Transverse colon (tissue), 4 donors: Measurements from ENCODE around the gene RHOJ. TPM values are rescaled to one million over a fixed set of nuclear protein-coding genes. Genes with fewer than 3 reads are reported as not detected.
"Not testable (repeated sequence)": the region's sequence is repeated elsewhere in the genome, so short reads cannot be mapped to it uniquely, and the experiment has no call there.

ENCODE experiments used
- DNase-seq: peaks from one replicate; pipeline ENCODE4 v3.0.0-alpha.2; 2019
- H3K27ac ChIP-seq, 4 donors: fragments of 200-600 bp; sonication (generic); 2 replicates each; pipeline ENCODE4 v1.5.1; 2016 to 2018; ENCODE audit warnings: inconsistent platforms in 4 of 4
- H3K27me3 ChIP-seq: fragments of 200-600 bp; sonication (generic); 2 replicates; pipeline ENCODE4 v1.5.1; 2017; ENCODE audit warnings: inconsistent platforms
- H3K36me3 ChIP-seq, 4 donors: fragments of 200-600 bp; sonication (generic); 2 replicates each; pipeline ENCODE4 v1.5.1; 2017 to 2019; ENCODE audit warnings: inconsistent platforms in 4 of 4
- H3K4me1 ChIP-seq, 4 donors: fragments of 200-600 bp; sonication (generic); 2 replicates each; pipeline ENCODE4 v1.5.1; 2017 to 2020; ENCODE audit warnings: inconsistent platforms in 4 of 4
- H3K4me3 ChIP-seq, 4 donors: fragments of 200-600 bp; sonication (generic); 1 replicate in 1 of 4; 2 replicates in 3 of 4; pipeline versions ENCODE4 v1.5.1 to v1.6.1; 2017 to 2019; ENCODE audit warnings: inconsistent platforms in 4 of 4
- H3K9me3 ChIP-seq, 2 donors: fragments of 200-600 bp; sonication (generic); 2 replicates each; pipeline ENCODE4 v1.5.1; 2017 to 2019; ENCODE audit warnings: inconsistent platforms in 2 of 2
- EP300 ChIP-seq: sonication (generic); formaldehyde crosslinking; IDR thresholded peaks from one replicate; pipeline ENCODE4 v1.6.1; 2017; ENCODE audit warnings: antibody characterized with exemption, low read depth
- POLR2A ChIP-seq: fragments of 450-650 bp; IDR thresholded peaks from one replicate; pipeline ENCODE4 v1.6.1; 2016; ENCODE audit warnings: antibody characterized with exemption, mild to moderate bottlenecking, moderate library complexity
- POLR2AphosphoS5 ChIP-seq, 3 donors: sonication (generic); formaldehyde crosslinking; IDR thresholded peaks; one replicate each; pipeline ENCODE4 v1.6.1; 2016; ENCODE audit warnings: antibody characterized with exemption in 3 of 3
- WGBS, 2 donors: methylation state at CpG; one replicate each; pipeline ENCODE4 v1.1.5; 2018; ENCODE audit warnings: low coverage in 1 of 2; 5-methylcytosine and 5-hydroxymethylcytosine counted together
- in situ Hi-C, 4 donors: fragments of 200-750 bp; cut with MboI; loops; one replicate each; pipeline versions ENCODE4 v1.15.0 to v1.15.1; 2017; ENCODE audit warnings: low sequenced_read_pairs in 3 of 4, low pct_ligation_motif_present in 1 of 4, low pct_unique_long_range_greater_than_20kb in 1 of 4
- intact Hi-C: fragments of 100-400 bp; cut with DNase I; formaldehyde crosslinking; loops from one replicate; pipeline ENCODE4 v1.15.1; 2023; ENCODE audit warnings: low total_unique reads
- total RNA-seq, 4 donors: library from RNA; depleted of rRNA; stranded (reverse); fragments of >200 nt; gene quantifications; one replicate each; pipeline ENCODE4 v1.1.0, GENCODE V29; 2016
- TF ChIP-seq, protein P1 (sequence below), 5 experiments: fragments of 200-600 bp in 3 of 5; fragments of 450-650 bp in 2 of 5; sonication (generic) in 3 of 5; IDR thresholded peaks; 1 replicate in 2 of 5; 2 replicates in 3 of 5; pipeline ENCODE4 v1.5.1; 2016 to 2017; ENCODE audit warnings: antibody characterized with exemption in 5 of 5, inconsistent platforms in 3 of 5, mild to moderate bottlenecking in 2 of 5, moderate library complexity in 1 of 5

RHOJ gene
- total RNA-seq, 4 donors from 2014 or later = 2.9 to 23.7 (median 12.7) TPM

DNA sequence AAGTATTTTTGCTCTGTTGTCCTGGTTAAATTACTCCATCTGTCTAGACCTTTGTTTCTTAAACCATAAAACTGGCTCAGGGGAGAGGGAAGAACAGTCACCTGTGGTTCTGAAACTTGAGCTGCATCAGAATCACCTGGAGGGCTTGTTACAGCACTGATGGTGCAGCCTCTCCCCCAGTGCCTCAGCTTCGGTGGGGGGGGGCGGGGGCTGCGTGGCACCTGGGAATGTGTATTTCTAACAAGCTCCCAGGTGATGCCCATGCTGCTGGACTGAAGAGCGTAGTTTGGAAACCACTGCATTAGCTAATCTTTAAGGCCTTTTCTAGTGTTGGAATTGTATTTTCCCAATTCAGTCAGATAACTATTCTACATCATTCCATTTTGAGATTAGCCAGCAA, 71.8 kb downstream of the RHOJ start:
- H3K36me3 ChIP-seq = no peaks in the 10 kb centered on the region
- WGBS, 2 donors = 76% methylated on average over 4 of the region's 4 CpGs; no CpG with 5 or more reads in 1 of the 2 donors
- H3K9me3 ChIP-seq = no peaks in the 10 kb centered on the region
- H3K4me1 ChIP-seq = no peaks in the 10 kb centered on the region
- intact Hi-C loops = loop anchor here (2.0 kb wide), 1 partner anchor 101 kb away; no protein-coding TSS in a partner anchor
- H3K27me3 ChIP-seq = no peaks in the 10 kb centered on the region
- no peak for DNase-seq
- no peak overlapping the region for H3K27ac ChIP-seq
- TF ChIP-seq, protein P1, sequence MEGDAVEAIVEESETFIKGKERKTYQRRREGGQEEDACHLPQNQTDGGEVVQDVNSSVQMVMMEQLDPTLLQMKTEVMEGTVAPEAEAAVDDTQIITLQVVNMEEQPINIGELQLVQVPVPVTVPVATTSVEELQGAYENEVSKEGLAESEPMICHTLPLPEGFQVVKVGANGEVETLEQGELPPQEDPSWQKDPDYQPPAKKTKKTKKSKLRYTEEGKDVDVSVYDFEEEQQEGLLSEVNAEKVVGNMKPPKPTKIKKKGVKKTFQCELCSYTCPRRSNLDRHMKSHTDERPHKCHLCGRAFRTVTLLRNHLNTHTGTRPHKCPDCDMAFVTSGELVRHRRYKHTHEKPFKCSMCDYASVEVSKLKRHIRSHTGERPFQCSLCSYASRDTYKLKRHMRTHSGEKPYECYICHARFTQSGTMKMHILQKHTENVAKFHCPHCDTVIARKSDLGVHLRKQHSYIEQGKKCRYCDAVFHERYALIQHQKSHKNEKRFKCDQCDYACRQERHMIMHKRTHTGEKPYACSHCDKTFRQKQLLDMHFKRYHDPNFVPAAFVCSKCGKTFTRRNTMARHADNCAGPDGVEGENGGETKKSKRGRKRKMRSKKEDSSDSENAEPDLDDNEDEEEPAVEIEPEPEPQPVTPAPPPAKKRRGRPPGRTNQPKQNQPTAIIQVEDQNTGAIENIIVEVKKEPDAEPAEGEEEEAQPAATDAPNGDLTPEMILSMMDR (IDR thresholded peaks at IDR 0.05) = no peak
- TF ChIP-seq POLR2A (no peak), EP300 (no peak), POLR2AphosphoS5 (IDR thresholded peaks at IDR 0.05) (no peak)
- in situ Hi-C loops = loop anchor here in 3 of 4 donors (10.0 to 25.0 kb wide), 2 partner anchors 101 to 1114 kb away; no protein-coding TSS in a partner anchor
- H3K4me3 ChIP-seq = no peak overlapping the region

DNA sequence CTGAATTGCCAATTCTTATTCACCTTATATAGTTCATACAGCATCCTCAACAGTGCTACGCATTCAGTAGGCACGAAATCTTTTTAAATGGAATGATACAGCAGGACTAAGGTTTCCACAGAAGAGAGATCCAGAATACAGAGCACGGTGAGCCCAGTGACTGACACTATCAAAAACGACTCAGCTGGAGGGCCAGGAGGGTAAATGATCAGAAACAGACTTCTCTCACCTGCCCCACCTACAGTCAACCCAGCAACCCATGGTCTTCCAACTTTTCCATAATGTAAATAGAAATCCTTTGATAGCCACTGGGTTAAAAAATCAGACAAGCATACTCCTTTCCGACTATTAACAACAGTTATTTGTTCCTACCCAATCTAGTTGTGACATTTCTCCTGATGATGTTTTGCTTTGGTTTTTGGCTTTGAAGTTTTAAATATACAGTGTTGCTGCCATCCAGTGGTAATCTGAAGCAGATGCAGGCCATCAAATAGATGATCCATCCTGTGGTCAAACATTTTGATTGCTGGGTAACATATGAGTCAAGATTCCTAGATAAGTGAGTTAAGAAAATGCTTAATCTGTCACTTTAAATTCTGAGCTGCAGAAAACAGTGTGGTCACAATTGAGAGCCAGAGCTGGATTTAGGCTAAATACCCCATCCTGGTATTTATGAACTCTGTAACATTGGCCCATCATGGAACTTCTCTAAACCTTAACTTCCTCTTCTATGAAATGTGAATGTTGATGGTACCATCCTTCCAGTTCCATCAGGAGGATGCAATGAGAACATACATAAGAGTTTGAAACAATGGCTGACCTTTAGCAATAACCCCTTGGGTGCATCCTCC, 72.5 kb downstream of the RHOJ start:
- Histone ChIP-seq H3K9me3 (no peaks in the 10 kb centered on the region), H3K4me1 (no peaks in the 10 kb centered on the region), H3K4me3 (no peak overlapping the region), H3K27me3 (no peaks in the 10 kb centered on the region), H3K36me3 (no peaks in the 10 kb centered on the region), H3K27ac (no peak overlapping the region)
- no peak for TF ChIP-seq POLR2AphosphoS5 (IDR thresholded peaks at IDR 0.05)
- TF ChIP-seq, protein P1 (IDR thresholded peaks at IDR 0.05) = peak; percentile 67 to 79 (median 69)
- WGBS, 2 donors = 37 to 47% methylated on average over 5 of the region's 5 CpGs
- intact Hi-C loops = loop anchor here (2.0 kb wide), 1 partner anchor 102 kb away; no protein-coding TSS in a partner anchor
- in situ Hi-C loops = loop anchor here in 3 of 4 donors (10.0 to 25.0 kb wide), 2 partner anchors 102 to 1114 kb away; no protein-coding TSS in a partner anchor
- DNase-seq = no peak

DNA sequence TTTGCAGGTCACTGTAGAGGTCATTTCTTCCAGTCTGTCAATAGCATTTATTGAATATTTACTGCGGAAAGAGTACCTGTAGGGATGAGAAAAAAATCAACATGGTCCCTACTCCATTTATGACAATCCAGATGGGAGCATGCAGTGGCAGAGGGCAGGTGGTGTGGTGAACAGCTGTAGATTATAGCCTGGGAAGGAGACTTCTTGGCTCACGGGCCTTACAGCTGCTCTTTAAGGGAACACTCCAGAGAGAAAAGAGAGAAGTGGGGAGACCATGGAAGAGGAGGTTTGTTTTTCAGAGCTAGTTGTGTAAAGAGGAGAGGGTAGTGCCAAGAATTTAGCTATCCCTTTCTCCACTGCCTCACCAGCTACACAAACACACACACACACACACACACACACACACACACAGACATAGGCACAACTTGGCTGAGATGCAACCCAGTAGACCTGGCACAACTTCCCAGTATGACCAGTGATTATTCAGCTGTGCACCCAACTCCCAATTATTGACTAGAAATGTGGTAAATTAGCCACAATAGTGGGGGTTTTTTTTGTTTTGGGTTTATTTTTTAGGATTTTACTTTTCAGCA, 73.4 kb downstream of the RHOJ start:
- no peak overlapping the region for H3K4me3 ChIP-seq
- no peak for DNase-seq
- in situ Hi-C loops = loop anchor here in 3 of 4 donors (10.0 to 25.0 kb wide), 2 partner anchors 103 to 1115 kb away; no protein-coding TSS in a partner anchor
- intact Hi-C loops = loop anchor here (2.0 kb wide), 1 partner anchor 103 kb away; no protein-coding TSS in a partner anchor
- no peaks in the 10 kb centered on the region for H3K9me3 ChIP-seq
- no peaks in the 10 kb centered on the region for H3K27me3 ChIP-seq
- TF ChIP-seq EP300 = no peak
- TF ChIP-seq POLR2A = no peak
- TF ChIP-seq POLR2AphosphoS5 (IDR thresholded peaks at IDR 0.05) = no peak
- TF ChIP-seq, protein P1 (IDR thresholded peaks at IDR 0.05) = no peak
- no peak overlapping the region for H3K27ac ChIP-seq
- no peaks in the 10 kb centered on the region for H3K4me1 ChIP-seq
- WGBS, 2 donors = 17 to 42% methylated on average over 2 of the region's 2 CpGs
- H3K36me3 ChIP-seq = no peaks in the 10 kb centered on the region

DNA sequence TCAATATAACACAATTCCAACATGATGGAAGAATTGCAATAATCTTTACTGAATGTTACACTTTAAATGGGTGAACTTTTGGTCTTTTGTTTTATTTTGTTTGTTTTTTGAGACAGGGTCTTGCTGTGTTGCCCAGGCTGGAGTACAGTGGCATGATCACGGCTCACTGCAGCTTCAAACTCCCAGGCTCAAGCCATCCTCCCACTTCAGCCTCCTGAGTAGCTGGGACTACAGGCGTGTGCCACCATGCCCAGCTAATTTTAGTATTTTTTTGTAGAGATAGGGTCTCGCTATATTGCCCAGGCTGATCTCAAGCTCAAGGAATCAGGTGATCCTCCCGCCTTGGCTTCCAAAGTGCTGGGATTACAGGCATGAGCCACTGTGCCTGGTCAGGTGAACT, 75.7 kb downstream of the RHOJ start:
- 91% methylated on average over 4 of the region's 4 CpGs; no CpG with 5 or more reads in 1 of the 2 donors for WGBS, 2 donors
- H3K27me3 ChIP-seq, H3K36me3 ChIP-seq, H3K27ac ChIP-seq, H3K4me3 ChIP-seq, DNase-seq, H3K9me3 ChIP-seq: not testable (repeated sequence)
- in situ Hi-C loops (loop anchor here in 3 of 4 donors (10.0 to 25.0 kb wide), 2 partner anchors 105 to 1118 kb away; no protein-coding TSS in a partner anchor), intact Hi-C loops (loop anchor here (5.0 kb wide), 1 partner anchor 1982 kb away; no protein-coding TSS in a partner anchor)
- peaks cover 0 to 11% (median under 1%) of the 10 kb centered on the region in 4 donors for H3K4me1 ChIP-seq
